Activated CD4-positive, alpha-beta T cell treated with anti-CD3 and anti-CD28 coated beads, Interleukin-2, amount 50 U/mL, for 1 hour (primary cell): ENCODE results near the gene RAPSN.

Experiments used
- DNase-seq: peaks from one replicate; pipeline ENCODE4 v3.0.0-alpha.2; 2020

RAPSN gene

GRCh38 chr11:47387944-47388696, 60.8 kb downstream of the RAPSN start:
- DNase-seq: no peak
